NCI-H2171 treated with DMSO at 0.1 percent for 48 hours (cell line): Measurements from ENCODE around the gene RCAN2.

Source experiments
- DNase-seq: peaks from one replicate; lab custom pipeline; 2025; lab: John Stamatoyannopoulos, UW

RCAN2 gene

DNA sequence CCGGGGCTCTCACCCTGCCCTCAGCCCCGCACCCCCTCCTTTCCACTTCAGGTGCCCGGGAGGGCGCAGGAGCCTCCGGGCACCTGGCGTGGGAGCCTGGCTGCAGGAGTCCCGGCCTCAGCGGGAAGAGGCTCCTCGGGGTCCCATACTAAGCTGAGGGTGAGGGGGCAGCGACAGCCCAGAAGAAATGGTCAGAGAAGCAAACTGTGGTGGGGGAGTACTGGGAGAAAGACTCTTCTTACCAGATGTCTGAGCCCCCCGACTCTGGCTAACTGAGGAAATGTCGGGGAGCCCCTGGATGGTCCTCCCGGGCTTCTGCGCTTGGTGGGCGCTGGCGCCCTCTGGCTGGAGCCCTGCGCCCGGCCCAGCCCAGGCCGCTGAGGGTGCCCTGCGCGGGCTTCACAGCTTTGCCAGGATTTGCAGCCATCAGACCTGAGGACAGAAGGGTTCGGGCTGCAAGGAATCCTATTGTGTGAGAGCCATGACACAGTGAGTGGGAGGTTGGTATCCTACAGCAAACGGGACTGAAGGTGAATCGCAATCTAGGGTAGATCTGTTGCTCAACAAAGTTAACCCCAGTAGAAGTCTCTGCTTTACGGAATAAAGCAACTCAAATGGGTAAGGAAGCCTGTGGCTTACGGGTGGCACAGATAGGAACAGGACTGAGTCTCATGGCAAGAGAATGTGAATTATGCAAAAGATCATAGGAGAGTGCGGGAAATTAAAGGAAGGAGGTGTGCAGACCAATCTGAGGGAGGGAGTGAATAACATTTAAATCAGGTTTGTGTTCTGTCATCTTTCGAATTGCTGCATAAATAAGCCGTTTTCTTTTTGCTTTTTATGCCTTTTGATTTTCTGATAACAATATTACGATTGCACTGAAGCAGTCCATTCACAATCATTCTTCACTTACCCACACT lies 639 bp upstream of the RCAN2 start:
- no peak for DNase-seq

DNA sequence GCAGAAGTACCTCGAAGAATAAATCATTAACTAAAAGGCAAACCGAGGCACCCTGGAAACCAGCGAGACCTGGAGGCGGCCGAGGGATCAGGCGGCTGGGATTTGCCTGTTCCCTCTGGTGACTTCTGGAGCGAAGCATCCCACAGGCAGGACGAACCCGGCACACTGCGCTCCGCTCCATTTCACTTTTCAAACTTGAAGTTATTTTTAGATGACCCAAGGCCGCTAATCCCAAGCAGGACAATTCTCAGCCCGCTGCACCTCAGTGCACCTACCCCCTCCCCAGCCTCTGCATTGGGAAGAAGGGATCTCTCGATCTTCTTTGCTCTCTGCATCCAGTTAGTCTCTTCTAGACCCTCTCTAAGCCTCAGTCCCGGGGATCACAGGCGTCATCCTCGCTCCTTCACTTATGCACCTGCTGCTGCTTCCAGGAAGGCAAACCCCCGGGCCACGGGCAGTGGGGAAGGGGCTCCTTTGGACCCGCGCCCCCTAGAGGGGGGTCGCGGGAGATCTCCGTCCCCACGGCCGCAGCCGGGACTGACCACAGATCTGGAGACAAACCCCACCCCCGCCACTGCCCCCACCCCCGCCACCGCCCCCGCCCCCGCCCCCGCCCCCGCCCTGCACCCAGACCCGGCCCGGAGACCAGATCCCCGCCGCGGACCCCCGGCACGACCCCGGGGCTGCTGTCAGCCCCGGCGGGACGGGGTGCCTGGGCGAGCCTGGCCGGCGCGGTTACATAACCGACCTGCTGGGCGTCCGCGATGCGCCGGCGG lies 636 bp downstream of the RCAN2 start:
- no peak for DNase-seq

DNA sequence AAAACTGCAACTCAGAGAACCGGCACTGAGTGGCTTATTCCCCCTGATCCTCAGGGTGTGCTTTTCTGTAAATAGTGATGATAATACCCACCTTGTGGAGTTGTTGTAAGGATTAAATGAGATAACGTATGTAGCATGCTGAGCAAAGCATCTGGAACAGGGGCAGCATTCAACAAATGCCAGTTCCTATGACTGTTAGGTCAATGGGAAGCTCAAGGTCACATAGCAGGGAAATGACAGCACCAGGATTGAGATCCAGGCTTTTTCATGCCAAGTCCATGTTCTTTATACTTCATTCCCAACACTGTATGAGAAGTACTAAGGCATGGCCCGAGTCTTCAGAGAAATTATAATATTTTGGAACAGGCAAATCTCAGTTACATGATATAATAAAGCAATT lies 5.1 kb downstream of the RCAN2 start:
- DNase-seq: no peak

DNA sequence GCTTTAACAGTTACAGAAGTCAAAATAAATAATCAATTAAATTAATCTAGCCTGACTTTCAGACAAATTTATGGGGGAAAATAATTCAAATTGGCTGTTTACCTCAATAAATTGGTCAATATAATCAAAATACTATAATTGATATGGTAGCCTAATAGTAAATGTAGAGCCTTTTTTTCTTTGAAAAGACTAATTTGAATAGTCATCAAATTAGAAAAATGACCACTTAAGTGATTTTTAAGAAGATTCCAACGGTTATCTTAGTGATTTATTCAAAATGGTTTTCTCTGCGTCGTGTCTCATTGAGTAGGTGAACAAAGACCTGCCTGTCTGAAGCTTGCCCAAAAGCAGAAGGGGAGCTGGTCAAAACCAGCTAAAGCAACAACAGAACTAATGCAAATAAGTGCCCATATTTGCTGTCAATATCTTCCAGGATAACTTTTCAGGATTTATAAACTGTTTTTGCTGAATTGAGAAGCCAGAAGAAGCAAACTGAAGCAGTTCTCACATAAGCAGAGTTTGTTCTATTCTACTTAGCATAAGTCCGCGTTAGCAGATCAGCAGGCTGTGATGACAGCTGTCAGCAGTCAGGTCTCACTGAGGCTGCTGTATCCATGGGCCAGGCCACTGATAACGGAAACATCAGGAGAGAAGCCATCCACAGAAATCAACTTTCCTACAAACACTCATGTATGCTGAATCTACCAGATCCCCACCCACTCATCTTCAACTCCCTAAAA lies 7.0 kb downstream of the RCAN2 start:
- DNase-seq: no peak

DNA sequence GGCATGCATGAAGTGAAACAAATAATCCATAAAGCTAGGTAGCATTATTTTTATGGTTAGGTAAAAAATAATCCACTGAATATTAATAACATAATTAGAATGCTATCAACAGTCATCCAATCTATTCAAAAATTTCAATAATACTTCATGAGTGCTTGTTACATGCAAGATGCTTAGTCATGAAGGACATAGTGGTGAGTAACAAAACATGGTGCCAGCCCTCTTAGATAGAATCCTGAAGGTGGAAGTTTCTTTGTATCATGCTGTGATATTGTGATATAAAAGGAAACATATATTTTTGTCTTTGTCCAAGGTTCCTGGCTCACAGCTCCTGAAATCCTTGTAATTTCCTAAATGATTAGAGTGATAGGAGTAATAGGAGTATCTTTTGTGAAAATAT lies 14.9 kb downstream of the RCAN2 start:
- no peak for DNase-seq

DNA sequence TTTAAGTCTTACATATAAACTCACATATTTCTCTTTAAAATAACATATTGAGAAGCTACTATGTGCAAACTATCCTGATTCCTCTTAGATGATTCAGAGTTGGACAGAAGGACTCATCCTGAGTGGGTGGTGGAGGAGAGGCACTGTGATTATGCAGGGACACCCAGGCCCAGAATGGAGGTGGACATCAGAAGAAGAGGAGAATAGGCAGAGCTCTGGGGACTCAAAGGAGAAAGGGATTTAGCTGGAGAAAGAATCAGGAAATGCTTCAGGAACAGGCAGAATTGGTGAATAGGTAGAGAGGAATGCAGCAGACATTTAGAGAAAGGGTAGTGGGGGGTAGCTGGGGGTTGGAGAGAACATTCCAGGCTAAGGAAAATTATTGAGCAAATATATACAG lies 17.4 kb downstream of the RCAN2 start:
- no peak for DNase-seq

DNA sequence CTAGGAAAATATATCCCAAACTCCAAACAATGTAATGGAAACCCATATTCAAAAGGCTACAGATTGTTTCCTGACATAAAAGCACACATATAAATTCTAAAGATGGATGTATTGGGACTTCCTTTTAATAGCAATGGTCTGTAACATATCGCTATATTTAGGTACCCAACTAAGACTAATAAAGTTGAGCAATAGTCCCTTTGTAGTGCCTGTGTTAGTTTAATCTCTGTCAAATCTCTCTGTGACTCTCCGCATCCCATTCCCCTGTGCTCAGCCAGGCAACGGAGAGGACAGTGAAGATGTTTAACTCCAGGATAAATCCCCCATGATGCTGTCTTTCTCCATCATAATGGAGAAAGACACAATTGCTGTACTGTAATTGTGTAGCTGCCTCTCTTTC lies 19.0 kb downstream of the RCAN2 start:
- DNase-seq: no peak

DNA sequence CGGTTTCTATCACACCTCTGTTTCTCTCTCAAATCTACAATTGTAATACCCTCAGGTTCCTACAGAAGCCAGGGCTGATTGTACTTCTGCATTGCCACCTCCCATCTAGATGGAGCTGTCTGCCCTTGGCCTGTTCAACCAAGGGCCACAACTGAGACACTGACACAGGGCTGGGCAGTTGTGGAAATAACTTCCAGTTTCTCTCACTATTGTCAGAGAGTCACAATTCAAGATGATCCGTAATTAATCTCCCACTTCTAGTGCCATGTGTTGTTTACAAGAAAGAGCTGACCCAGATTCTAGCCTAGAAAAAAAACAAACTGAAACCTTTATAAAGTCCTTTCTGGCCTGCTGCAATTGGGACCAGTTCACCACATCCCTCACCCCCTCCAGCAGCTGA lies 22.2 kb downstream of the RCAN2 start:
- DNase-seq: no peak

DNA sequence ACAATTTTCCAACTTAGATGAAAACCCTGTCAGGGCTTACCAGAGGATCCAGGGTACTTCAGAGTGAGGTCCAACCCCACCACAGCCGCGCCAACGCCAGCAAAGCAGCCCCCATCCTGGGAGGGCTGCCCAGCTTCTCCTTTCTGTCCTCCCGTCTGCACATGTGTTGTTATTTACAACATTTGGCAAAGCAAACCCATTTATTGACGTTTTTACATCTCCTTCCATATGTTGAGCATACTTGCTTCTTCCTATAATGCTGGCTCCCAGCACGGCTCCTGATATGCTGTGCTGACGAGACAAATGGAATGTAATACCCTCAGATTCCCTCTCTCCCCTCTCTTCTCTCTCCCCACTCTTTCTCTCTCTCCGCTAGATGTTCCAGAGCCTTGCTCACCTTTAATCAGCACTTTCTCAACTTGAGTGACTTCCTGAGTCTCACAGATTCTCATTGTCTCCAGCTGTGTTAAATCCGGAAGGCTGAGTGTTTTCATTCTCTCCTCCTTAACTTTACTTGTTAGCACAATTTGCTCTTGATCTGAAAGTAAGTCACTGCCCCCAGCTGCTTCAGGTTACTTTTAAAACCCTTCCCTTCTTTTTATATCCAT lies 22.7 kb downstream of the RCAN2 start:
- no peak for DNase-seq

DNA sequence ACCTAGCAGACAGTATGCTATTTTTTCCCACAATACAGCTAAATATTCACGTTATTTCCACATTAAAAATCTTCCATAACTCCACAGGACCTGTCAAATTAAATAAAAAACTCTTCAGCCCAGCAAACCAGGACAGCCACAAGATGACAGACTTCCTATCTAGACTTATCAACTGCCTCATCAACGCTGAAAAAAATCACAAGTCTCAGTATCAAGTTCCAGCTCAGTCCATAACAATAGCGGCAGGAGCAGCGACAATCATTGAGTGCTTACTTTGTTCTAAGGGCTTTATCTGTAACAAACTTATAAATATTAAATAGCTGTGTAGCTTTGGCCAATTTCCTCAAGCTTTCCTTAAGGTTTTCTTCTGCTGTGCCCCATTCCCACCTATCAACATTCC lies 24.7 kb downstream of the RCAN2 start:
- DNase-seq: no peak

DNA sequence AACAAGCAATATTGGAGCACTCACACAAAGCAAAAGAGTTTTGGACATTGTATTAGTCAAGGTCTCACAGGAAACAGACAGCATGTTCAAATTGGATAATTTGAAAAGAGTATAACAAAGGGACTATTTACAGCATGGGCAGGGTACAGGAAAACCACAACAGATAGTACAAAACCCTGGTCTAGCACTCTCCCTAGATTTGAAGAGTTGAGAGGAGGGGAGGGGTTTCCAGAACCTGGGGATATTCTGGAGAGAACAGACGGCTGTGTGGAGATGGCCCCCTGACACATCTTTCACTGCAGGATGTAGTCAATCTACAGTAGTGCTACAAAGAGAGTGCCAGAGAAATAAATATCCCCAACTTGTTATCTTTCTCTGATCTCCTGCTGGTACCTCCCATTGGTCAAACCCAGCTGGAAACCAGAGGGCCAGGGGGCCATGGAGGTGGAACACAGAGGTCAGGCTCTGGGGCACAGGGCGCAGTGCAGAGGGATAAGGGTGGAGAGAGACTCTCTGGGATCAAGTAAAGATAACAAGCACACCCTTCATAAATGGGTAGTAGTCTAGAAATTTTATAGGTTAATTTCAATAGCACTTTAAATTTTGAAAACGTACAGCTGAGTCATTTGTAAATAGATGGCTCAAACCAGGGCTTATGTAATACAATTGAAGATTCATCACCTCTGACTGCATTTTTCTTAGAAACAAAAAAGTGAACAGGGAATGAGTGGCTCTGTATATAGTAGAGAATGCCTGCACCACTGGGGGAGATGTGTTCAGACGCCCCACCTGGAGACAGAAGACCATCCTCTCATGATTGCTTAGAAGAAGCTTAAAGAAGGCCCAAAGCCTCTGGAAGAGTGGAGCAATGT lies 25.7 kb downstream of the RCAN2 start:
- DNase-seq: no peak

DNA sequence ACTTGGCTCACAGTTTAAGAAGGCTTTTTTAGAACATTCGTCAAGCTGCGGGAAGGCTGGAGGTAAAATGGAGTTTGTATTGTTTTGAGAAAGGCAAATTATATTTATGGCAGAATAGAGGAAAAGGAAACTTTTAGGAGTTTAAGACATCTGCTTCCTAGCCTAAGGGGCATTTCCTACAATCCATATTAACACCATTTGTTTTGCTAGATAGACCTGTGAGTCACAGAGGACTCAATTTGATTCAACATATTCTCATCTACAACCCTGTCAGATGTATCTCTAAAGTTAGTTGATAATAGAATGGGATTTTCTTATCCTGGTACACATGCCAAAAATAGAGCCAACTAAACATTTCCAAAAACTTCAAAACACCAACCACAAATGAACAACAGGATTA lies 35.0 kb downstream of the RCAN2 start:
- DNase-seq: no peak

DNA sequence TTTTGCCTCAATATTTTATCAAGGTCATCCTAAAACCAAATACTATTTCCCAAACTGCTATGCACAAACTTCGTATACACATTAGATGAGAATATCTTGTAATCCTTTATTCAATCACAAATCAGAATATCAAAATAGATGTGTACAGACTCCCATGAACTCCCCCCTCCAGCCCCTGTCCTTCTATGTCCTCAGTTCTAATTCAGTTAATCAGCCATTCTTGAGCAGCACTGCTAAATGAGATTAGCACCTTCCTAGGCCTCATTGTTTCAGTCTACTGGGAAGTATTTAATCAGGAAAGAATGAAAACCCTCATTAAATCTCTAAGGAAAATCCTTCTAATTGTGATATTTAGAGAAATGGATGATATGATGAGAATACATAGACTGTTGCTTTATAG lies 36.6 kb downstream of the RCAN2 start:
- no peak for DNase-seq

DNA sequence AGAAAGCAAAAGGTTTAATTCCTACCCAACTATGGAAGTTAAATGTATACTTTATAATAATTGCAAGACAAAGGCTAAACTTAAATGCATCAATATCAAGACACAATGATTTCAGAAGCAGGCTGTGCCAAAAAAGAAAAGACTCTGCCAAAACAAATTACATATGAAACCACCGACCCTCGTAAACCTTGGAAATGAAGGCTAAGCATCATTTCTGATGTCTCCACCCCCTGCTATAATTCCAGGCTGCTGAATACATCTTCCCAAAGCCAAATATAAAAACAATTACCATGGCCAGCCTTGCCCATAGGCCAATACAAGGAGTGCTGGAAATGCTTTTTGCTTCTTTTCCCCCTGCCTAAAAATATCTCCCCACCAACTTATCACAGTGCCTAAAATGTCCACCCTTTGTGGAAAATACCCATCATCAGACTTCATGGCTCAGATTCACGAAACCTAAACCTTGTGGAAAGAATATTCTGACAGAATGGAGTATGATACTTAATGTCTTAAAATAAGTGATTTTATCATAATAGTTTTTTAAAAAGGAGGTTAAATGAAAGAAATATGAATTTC lies 37.4 kb downstream of the RCAN2 start:
- DNase-seq: no peak

DNA sequence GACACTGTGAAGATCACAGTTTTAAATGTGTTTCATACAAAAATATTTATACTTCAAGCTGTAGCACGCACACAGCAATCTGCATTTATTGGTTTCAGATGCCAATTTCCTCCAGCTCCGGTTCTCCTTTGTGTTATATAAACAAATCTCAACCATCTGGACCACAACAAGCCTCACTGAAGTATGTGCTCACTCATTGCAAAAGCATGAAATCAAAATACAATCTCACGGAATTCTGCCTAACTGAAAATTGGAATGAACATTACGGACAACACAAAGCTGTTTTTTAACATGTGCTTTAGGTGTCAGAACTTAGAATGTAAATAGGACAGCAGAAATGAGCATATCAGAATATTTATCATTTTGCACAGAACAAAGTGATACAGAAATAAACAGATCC lies 38.0 kb downstream of the RCAN2 start:
- no peak for DNase-seq

DNA sequence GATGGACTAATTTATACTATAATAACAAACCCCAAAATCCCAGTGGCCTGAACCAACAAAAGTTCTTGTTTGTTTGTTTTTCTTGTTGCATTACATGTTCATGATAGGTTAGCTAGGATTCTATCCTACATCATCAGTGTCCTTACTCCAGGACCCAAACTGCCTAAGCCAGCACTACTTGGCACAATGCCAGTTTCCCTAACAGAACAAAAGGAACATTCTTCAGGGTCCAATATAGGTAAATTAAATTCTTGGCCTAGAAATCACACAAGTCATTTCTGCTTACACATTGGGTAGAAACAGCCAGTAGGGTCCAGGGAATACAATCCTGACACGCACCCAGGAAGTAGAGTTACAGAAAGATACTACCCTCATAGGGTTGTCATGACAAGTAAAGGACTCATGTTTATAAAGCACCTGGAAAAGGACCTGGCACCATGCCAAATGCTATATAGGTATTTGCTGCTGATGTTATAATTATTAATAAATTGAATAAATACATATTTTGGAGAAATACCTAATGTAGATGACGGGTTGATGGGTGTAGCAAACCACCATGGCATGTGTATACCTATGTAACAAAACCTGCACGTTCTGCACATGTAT lies 38.8 kb downstream of the RCAN2 start:
- no peak for DNase-seq

DNA sequence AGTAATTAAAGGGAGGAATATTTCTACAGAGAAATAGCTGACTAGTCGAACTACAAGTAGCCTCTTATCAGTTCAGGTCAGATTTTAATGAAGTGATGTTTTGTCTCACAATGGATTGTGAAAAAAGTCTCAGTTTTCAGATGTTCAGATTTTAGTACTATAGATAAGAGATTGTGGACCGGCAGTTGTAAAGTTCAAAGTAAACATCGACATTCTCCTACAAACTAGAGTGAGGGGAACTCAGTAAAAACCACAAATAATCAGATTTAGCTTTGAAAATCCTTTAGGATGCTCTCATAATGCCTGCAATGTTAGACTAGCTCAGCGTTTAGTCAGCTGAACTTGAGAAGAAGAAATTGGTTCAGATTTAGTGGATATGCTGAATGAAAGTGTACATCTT lies 39.9 kb downstream of the RCAN2 start:
- no peak for DNase-seq

DNA sequence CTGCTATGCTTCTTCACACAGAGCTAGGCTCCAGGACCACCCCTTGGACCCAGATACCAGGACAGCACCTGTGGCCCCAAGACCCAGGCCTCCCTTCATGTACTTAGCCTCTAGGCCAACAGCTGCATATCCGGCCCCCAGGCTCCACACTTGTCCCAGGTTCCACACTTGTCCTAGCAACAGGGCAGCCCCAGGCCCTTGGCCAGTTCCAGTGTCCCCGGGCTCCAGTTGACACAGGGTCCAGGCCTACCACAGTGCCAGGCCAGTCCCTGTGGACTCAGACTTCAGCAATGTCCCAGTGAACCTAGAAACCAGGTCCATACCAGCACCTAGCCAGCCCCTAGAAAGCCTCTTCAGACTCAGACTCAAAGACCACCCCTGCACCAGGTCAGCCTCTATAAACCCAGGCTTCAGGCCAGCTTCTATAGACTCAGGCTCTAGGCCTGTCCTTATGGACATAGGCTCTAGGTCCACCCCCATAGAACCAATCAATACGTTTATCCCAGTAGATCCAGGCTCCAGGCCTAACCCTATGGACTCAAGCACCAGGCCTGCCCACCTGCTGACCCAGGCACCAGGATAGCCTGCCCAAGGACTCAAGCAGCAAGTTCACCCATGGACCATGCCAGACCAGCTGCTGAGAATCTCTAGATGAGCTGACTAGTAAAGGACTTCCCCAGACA lies 46.3 kb downstream of the RCAN2 start:
- DNase-seq: no peak

DNA sequence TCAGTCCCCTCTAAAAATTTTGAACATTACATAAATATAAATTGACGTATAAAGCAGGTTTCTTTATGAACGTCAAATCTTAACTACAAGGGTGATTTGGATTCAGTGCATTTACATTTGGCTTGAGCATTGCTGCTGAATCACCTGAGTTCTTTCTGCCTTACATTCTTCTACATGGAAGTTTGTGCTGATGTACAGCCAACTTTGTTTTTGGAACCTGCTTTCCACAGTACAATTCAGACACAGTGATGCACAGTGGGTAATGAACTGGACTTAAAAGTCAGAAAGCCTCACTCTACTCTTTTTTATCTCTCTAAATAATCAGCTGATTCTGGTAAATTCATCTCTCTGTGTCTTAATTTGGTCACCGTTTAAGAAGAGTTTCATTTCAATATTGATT lies 47.6 kb downstream of the RCAN2 start:
- no peak for DNase-seq

DNA sequence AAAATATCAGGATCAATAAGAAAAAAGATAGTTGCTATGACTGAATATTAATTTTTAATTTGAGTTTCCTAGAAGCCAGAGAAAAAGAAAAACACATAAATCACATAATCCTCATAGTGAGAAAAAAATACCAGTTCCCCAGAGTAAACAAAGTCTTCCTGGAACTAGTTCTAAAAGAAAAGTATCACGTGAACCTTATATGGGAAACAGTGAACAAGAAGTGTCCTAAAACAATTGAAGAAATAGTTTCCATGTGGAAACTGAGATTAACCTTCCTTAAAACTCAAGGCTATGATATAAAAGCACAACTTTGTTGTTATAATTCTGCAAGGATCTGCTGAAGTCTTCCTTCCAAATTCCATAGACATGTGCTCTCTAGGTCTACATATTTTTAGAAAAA lies 50.6 kb downstream of the RCAN2 start:
- no peak for DNase-seq
